Ishikawa (cell line): ENCODE data around the gene SLC6A13.

Experiments
- EGR1 ChIP-seq: IDR thresholded peaks from 2 replicates; pipeline ENCODE4 v1.6.1; 2012
- EP300 ChIP-seq: IDR thresholded peaks from 2 replicates; pipeline ENCODE4 v1.6.1; 2012; ENCODE audit warnings: borderline replicate concordance
- FOXM1 ChIP-seq: IDR thresholded peaks from 2 replicates; pipeline ENCODE4 v1.6.1; 2012; ENCODE audit warnings: low read depth, borderline replicate concordance
- TAF1 ChIP-seq: IDR thresholded peaks from 2 replicates; pipeline ENCODE4 v1.6.1; 2012; ENCODE audit warnings: low read depth, mild to moderate bottlenecking
- TEAD4 ChIP-seq: IDR thresholded peaks from 2 replicates; pipeline ENCODE4 v1.6.1; 2012
- YY1 ChIP-seq: IDR thresholded peaks from 2 replicates; pipeline ENCODE4 v1.6.1; 2012; ENCODE audit warnings: low read depth
- ZBTB7A ChIP-seq: IDR thresholded peaks from 2 replicates; pipeline ENCODE4 v1.6.1; 2012; ENCODE audit warnings: low read depth
- TF ChIP-seq, protein P1 (sequence below): IDR thresholded peaks from 2 replicates; pipeline ENCODE4 v1.6.1; 2012; ENCODE audit warnings: low read depth, mild to moderate bottlenecking
- TF ChIP-seq, protein P2 (sequence below): IDR thresholded peaks from 2 replicates; pipeline ENCODE4 v1.6.1; 2012
- TF ChIP-seq, protein P3 (sequence below): IDR thresholded peaks from 2 replicates; pipeline ENCODE4 v1.6.1; 2012

GRCh38 chr12:291153-291723 is 28.6 kb upstream of the SLC6A13 start:
- TF ChIP-seq YY1 (no peak), EP300 (no peak), ZBTB7A (no peak), FOXM1 (no peak), TEAD4 (no peak), EGR1 (no peak), TAF1 (no peak)
- TF ChIP-seq, protein P1, sequence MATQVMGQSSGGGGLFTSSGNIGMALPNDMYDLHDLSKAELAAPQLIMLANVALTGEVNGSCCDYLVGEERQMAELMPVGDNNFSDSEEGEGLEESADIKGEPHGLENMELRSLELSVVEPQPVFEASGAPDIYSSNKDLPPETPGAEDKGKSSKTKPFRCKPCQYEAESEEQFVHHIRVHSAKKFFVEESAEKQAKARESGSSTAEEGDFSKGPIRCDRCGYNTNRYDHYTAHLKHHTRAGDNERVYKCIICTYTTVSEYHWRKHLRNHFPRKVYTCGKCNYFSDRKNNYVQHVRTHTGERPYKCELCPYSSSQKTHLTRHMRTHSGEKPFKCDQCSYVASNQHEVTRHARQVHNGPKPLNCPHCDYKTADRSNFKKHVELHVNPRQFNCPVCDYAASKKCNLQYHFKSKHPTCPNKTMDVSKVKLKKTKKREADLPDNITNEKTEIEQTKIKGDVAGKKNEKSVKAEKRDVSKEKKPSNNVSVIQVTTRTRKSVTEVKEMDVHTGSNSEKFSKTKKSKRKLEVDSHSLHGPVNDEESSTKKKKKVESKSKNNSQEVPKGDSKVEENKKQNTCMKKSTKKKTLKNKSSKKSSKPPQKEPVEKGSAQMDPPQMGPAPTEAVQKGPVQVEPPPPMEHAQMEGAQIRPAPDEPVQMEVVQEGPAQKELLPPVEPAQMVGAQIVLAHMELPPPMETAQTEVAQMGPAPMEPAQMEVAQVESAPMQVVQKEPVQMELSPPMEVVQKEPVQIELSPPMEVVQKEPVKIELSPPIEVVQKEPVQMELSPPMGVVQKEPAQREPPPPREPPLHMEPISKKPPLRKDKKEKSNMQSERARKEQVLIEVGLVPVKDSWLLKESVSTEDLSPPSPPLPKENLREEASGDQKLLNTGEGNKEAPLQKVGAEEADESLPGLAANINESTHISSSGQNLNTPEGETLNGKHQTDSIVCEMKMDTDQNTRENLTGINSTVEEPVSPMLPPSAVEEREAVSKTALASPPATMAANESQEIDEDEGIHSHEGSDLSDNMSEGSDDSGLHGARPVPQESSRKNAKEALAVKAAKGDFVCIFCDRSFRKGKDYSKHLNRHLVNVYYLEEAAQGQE = no peak
- TF ChIP-seq, protein P2, sequence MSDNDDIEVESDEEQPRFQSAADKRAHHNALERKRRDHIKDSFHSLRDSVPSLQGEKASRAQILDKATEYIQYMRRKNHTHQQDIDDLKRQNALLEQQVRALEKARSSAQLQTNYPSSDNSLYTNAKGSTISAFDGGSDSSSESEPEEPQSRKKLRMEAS = no peak
- TF ChIP-seq, protein P3, sequence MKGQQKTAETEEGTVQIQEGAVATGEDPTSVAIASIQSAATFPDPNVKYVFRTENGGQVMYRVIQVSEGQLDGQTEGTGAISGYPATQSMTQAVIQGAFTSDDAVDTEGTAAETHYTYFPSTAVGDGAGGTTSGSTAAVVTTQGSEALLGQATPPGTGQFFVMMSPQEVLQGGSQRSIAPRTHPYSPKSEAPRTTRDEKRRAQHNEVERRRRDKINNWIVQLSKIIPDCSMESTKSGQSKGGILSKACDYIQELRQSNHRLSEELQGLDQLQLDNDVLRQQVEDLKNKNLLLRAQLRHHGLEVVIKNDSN = no peak
